ENCODE results near the gene GBGT1. TPM values are rescaled to one million over a fixed set of nuclear protein-coding genes. Genes with fewer than 3 reads are reported as not detected.

The GBGT1 gene
- total and polyA plus RNA-seq, 9 of the 15 experiments (the other 6 are each of a cell fraction or from before 2014, with no cell fraction given), result 0.55 to 25.8 (median 13.7) TPM

DNA sequence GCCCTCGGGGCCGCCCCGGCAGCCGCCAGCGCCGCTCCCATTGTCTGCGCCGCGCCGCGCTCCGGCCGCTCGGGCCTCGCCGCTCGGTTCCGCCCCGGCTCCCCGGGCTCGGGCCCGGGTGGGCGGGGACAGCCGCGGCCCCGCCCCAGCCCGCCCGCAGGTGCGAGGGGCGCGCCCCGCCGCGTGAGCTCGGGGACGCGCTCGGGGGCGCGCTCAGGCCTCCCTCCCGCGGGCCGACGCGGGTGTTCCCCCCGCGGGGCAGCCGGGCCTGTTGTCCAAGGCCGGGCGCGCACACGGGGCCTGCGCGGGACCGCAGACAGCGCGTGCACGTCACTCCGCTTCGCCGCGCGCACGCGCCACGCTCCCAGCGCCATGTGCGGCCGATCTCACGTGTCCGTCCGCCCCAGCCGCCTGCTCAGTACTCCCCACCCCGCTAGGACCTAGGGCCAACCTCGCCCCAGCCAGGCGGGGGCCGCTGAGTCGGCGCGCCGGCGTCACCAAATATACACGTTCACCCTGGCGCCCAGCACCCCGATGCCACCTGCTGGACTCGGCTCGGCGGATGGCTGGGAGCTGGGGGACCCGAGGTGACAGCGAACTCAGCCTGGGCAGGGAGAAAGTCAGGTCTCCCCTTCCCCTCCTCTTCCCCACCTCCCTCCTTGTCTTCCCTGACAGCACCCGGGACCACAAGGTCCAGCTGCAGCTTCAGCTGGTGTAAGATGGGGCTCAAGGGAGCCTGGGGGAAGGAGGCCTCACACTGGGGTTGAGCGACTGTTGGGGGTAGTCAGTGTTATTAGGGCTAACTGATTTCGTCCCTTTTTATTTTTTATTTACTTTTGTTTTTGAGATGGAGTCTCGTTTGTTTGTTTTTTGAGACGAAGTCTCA is 14.3 kb downstream of the GBGT1 start (continued):
- TF ChIP-seq, protein P1, sequence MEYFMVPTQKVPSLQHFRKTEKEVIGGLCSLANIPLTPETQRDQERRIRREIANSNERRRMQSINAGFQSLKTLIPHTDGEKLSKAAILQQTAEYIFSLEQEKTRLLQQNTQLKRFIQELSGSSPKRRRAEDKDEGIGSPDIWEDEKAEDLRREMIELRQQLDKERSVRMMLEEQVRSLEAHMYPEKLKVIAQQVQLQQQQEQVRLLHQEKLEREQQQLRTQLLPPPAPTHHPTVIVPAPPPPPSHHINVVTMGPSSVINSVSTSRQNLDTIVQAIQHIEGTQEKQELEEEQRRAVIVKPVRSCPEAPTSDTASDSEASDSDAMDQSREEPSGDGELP (CRISPR knock-in tag; IDR thresholded peaks at IDR 0.05; ENCODE audit: borderline replicate concordance), result peak; percentile 90
- no peak for TF ChIP-seq ZNF274 (IDR thresholded peaks at IDR 0.05; ENCODE audit: borderline replicate concordance, low read depth, low read length)
- TF ChIP-seq JUN (IDR thresholded peaks at IDR 0.05; ENCODE audit: borderline replicate concordance, low read depth, low read length), result peak; percentile 49; the same call in 1 of the 2 replicates
- TF ChIP-seq JUN (CRISPR knock-in tag; IDR thresholded peaks at IDR 0.05; ENCODE audit: borderline replicate concordance), result no peak
- TF ChIP-seq, protein P2, sequence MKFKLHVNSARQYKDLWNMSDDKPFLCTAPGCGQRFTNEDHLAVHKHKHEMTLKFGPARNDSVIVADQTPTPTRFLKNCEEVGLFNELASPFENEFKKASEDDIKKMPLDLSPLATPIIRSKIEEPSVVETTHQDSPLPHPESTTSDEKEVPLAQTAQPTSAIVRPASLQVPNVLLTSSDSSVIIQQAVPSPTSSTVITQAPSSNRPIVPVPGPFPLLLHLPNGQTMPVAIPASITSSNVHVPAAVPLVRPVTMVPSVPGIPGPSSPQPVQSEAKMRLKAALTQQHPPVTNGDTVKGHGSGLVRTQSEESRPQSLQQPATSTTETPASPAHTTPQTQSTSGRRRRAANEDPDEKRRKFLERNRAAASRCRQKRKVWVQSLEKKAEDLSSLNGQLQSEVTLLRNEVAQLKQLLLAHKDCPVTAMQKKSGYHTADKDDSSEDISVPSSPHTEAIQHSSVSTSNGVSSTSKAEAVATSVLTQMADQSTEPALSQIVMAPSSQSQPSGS (CRISPR knock-in tag; IDR thresholded peaks at IDR 0.05), result no peak
- TF ChIP-seq ARID1B (IDR thresholded peaks at IDR 0.05), result peak; percentile 33; the same call in 1 of the 2 replicates
- TF ChIP-seq HOXB6 (CRISPR knock-in tag; IDR thresholded peaks at IDR 0.05; ENCODE audit: borderline replicate concordance), result no peak
- no peak for TF ChIP-seq HDAC3 (IDR thresholded peaks at IDR 0.05; ENCODE audit: borderline replicate concordance, partially characterized antibody)
- no peak for TF ChIP-seq SREBF1 (IDR thresholded peaks at IDR 0.05; ENCODE audit: borderline replicate concordance, low read depth, low read length)
- TF ChIP-seq, protein P3, sequence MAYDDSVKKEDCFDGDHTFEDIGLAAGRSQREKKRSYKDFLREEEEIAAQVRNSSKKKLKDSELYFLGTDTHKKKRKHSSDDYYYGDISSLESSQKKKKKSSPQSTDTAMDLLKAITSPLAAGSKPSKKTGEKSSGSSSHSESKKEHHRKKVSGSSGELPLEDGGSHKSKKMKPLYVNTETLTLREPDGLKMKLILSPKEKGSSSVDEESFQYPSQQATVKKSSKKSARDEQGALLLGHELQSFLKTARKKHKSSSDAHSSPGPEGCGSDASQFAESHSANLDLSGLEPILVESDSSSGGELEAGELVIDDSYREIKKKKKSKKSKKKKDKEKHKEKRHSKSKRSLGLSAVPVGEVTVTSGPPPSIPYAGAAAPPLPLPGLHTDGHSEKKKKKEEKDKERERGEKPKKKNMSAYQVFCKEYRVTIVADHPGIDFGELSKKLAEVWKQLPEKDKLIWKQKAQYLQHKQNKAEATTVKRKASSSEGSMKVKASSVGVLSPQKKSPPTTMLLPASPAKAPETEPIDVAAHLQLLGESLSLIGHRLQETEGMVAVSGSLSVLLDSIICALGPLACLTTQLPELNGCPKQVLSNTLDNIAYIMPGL (CRISPR knock-in tag; IDR thresholded peaks at IDR 0.05), result peak; percentile 69; the same call in 1 of the 2 replicates
- TF ChIP-seq ZNF143 (CRISPR knock-in tag; IDR thresholded peaks at IDR 0.05), result no peak
- TF ChIP-seq HIVEP1 (CRISPR knock-in tag; IDR thresholded peaks at IDR 0.05), result no peak
- TF ChIP-seq SOX6 (IDR thresholded peaks at IDR 0.05), result no peak
- TF ChIP-seq, protein P4, sequence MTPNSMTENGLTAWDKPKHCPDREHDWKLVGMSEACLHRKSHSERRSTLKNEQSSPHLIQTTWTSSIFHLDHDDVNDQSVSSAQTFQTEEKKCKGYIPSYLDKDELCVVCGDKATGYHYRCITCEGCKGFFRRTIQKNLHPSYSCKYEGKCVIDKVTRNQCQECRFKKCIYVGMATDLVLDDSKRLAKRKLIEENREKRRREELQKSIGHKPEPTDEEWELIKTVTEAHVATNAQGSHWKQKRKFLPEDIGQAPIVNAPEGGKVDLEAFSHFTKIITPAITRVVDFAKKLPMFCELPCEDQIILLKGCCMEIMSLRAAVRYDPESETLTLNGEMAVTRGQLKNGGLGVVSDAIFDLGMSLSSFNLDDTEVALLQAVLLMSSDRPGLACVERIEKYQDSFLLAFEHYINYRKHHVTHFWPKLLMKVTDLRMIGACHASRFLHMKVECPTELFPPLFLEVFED (CRISPR knock-in tag; conservative IDR thresholded peaks at IDR 0.05), result no peak
- no peak for TF ChIP-seq ZNF785 (CRISPR knock-in tag; IDR thresholded peaks at IDR 0.05)
- no peak for TF ChIP-seq PCBP1 (IDR thresholded peaks at IDR 0.05; ENCODE audit: low read depth, low read length, poor library complexity, severe bottlenecking)
- no peak for TF ChIP-seq NFIX (CRISPR knock-in tag; IDR thresholded peaks at IDR 0.05; ENCODE audit: low read depth)
- TF ChIP-seq EZH2 (IDR thresholded peaks at IDR 0.05; ENCODE audit: borderline replicate concordance, low read depth, low read length), result no peak
- TF ChIP-seq SETDB1 (IDR thresholded peaks at IDR 0.05; ENCODE audit: low read length), result no peak
- no peak for TF ChIP-seq ZNF184 (CRISPR knock-in tag; IDR thresholded peaks at IDR 0.05)
- TF ChIP-seq, protein P5, sequence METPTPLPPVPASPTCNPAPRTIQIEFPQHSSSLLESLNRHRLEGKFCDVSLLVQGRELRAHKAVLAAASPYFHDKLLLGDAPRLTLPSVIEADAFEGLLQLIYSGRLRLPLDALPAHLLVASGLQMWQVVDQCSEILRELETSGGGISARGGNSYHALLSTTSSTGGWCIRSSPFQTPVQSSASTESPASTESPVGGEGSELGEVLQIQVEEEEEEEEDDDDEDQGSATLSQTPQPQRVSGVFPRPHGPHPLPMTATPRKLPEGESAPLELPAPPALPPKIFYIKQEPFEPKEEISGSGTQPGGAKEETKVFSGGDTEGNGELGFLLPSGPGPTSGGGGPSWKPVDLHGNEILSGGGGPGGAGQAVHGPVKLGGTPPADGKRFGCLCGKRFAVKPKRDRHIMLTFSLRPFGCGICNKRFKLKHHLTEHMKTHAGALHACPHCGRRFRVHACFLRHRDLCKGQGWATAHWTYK (CRISPR knock-in tag; IDR thresholded peaks at IDR 0.05), result peak; percentile 95

Measured in K562 (cell line).